T-helper 2 cell (primary cell): ENCODE data around the gene MED13.
A peak's percentile ranks its signal among the peaks of the same experiment; 100 is the strongest.
"Not testable (repeated sequence)": the region's sequence is repeated elsewhere in the genome, so short reads cannot be mapped to it uniquely, and the experiment has no call there.

Source experiments
- DNase-seq, 5 experiments: peaks; one replicate each; pipeline versions ENCODE4 v3.0.0 to v3.0.0-alpha.2; 2012 to 2022

Gene MED13

GRCh38 chr17:61984821-61985220 lies 80.3 kb downstream of the MED13 start:
- no peak for DNase-seq

GRCh38 chr17:61981323-61981722 lies 83.8 kb downstream of the MED13 start:
- DNase-seq = no peak

GRCh38 chr17:61980535-61980934 lies 84.5 kb downstream of the MED13 start:
- no peak for DNase-seq

GRCh38 chr17:61974115-61974514 lies 91.0 kb downstream of the MED13 start:
- no peak for DNase-seq

GRCh38 chr17:61972311-61972710 lies 92.8 kb downstream of the MED13 start:
- DNase-seq = no peak

GRCh38 chr17:61970030-61970429 lies 95.0 kb downstream of the MED13 start:
- DNase-seq = no peak

GRCh38 chr17:61968757-61969156 lies 96.3 kb downstream of the MED13 start:
- DNase-seq = no peak

GRCh38 chr17:61967729-61968128 lies 97.3 kb downstream of the MED13 start:
- DNase-seq = no peak

GRCh38 chr17:61966191-61966590 lies 98.9 kb downstream of the MED13 start:
- DNase-seq = no peak

- DNase-seq = no peak
Measured at GRCh38 chr17:61955619-61956018, 109.5 kb downstream of the MED13 start.

- no peak for DNase-seq
Measured at GRCh38 chr17:61947367-61948078, 117.6 kb downstream of the MED13 start.

- no peak for DNase-seq
Measured at GRCh38 chr17:61946359-61946758, 118.7 kb downstream of the MED13 start.

GRCh38 chr17:61943117-61943516 lies 122.0 kb downstream of the MED13 start:
- DNase-seq = no peak

GRCh38 chr17:61942085-61942484 lies 123.0 kb downstream of the MED13 start:
- no peak for DNase-seq

- DNase-seq = no peak
Measured at GRCh38 chr17:61928101-61928436, 137.0 kb downstream of the MED13 start.

- DNase-seq = peak; percentile 89 to 97 (median 92)
Measured at GRCh38 chr17:61927208-61928100, 137.6 kb downstream of the MED13 start, which contains the start of gene INTS2. TSS of gene INTS2 (minus strand) at chr17:61927982. CDS start at chr17:61926644, 1,338 bp downstream.

- DNase-seq = no peak
Measured at GRCh38 chr17:61926826-61927207, 138.3 kb downstream of the MED13 start.

GRCh38 chr17:61915162-61915561 lies 149.9 kb downstream of the MED13 start:
- DNase-seq = not testable (repeated sequence)

- DNase-seq = no peak
Measured at GRCh38 chr17:61908292-61909037, 156.6 kb downstream of the MED13 start.

GRCh38 chr17:61907361-61907760 lies 157.7 kb downstream of the MED13 start:
- DNase-seq = no peak

- DNase-seq = peak in 4 of 5 experiments; percentile 8 to 87 (median 23)
Measured at GRCh38 chr17:61904094-61904710, 160.9 kb downstream of the MED13 start.

- DNase-seq = no peak
Measured at GRCh38 chr17:61903251-61903650, 161.8 kb downstream of the MED13 start.
